NCI-H446 treated with DMSO at 0.1 percent for 48 hours (cell line): ENCODE results near the gene SENP5.

Source experiments
- DNase-seq: peaks from one replicate; lab custom pipeline; 2025; lab: John Stamatoyannopoulos, UW

The SENP5 gene

GRCh38 chr3:196883361-196883760, 15.6 kb downstream of the SENP5 start:
- no peak for DNase-seq

- DNase-seq = no peak
These were observed 18.4 kb downstream of the SENP5 start for GRCh38 chr3:196886144-196886543.

- DNase-seq = no peak
These were observed 22.4 kb downstream of the SENP5 start for GRCh38 chr3:196889844-196890708.

DNA sequence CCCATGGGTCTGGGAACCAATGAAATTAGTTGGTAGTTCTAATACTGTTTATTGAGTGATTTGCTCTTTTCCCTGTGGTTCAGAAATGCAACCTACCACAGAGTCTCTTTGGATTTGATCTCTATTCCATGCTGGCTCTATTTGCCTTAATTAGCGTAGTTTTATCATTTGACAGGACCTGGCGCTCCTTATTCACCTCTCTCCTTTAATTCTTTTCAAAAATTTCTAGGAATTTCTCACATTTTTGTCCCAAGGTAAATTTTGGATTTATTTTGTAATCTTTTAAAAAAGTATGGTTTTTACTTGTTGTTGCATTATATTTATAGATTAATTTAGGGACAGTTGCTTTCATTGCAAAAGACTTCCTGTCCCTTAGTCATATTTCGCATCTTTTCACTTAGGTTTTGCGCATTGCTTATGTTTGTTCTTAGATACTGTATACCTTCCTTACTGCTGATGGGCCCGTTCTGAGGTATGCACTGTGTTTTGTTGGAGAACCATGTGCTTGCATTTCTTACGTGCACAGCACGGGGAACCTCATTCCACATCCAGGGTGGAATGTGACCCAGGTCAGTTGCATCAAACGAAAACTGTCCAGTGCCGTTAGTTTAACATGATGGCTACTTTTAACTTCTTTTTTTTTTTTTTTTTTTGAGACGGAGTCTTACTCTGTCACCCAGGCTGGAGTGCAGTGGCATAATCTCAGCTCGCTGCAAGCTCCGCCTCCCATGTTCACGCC, 27.0 kb downstream of the SENP5 start:
- no peak for DNase-seq

- no peak for DNase-seq
These were observed 28.5 kb downstream of the SENP5 start for GRCh38 chr3:196896229-196896628.

DNA sequence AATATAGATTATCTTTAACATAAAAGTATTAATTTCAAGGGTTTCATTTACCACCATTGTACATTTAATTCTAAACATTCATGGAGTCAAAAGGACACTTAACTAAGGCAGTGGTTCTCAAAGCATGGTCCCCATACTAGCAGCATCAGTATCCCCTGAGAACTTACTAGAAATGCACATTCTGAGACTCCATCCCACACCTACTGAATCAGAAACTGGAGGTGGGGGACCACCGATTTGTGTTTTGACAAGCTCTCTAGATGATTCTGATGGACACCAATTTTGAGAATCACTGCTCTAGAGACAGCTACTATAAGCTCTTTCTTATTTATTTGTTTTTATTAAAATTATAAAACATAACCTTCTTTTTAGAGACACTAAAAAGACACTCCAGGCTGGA, 34.0 kb downstream of the SENP5 start:
- no peak for DNase-seq

DNA sequence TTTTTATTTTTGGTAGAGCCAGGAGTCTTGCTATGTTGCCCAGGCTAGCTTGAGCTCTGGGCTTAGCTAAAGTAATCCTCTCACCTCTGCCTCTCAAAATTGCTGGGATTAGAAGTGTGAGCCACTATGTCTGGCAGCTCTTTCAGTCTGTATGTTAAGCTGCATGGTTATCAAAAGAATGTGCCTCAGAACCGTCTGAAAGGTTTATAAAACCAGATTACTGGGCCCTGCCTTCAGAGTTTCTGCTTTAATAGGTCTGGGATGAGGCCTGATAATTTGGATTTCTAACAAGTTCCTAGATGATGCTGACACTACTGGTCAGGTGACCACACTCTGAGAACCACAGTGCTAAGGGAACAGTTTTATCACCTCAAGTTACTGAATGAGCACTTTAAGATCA, 34.6 kb downstream of the SENP5 start:
- DNase-seq = no peak

DNA sequence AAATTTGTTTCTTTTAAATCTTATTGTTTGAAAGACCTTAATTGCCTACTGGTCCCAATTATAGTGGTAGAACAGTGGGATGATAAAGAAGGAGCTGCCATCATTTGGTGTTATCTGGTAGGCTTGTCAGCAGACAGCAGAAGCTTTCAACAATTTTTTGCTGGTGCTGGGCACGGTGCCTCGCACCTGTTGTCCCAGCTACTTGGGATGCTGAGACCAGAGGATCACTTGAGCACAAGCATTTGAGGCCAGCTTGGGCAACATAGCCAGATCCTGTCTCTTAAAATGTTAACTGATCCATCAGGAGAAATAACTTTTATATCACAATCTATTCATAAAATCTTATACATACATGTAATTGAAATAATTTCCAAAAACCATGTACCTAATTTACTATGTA, 36.0 kb downstream of the SENP5 start:
- DNase-seq = no peak

- DNase-seq = no peak
These were observed 47.1 kb downstream of the SENP5 start for GRCh38 chr3:196914866-196915265.

DNA sequence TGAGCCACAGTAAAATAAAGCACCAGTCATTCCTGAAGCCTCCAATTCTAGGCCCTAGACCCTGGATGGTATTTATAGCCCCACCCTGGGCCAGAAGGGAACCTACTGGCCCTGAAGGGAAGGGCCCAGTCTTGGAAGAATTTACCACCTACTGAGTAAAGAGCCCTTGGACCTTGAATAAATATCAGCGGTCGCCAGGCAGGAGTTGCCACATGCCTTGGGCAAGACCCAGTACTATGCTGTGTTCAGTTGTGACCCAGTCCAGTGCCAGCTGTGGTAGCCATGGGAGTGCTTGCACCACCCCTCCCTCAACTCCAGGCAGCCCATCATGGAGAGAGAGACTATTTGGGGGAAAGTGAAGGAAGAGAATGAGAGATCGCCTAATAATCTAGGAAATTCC, 47.7 kb downstream of the SENP5 start:
- DNase-seq = no peak

- no peak for DNase-seq
These were observed 48.5 kb downstream of the SENP5 start for GRCh38 chr3:196916221-196916620.

- no peak for DNase-seq
These were observed 49.3 kb downstream of the SENP5 start for GRCh38 chr3:196916995-196917394.

DNA sequence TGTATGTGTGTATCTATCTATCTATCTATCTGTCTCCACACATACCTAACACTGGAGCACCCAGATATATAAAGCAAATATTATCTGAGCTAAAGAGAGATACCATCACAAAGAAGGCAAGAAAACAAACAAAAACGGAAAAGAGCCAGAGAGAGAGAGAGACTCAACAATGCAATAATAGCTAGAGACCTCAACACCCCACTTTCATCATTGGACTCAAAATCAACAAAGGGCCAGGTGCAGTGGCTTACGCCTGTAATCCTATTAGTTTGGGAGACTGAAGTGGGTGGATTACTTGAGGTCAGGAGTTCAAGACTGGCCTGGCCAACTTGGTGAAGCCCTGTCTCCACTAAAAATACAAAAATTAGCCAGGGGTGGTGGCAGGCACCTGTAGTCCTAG, 51.2 kb downstream of the SENP5 start:
- no peak for DNase-seq

DNA sequence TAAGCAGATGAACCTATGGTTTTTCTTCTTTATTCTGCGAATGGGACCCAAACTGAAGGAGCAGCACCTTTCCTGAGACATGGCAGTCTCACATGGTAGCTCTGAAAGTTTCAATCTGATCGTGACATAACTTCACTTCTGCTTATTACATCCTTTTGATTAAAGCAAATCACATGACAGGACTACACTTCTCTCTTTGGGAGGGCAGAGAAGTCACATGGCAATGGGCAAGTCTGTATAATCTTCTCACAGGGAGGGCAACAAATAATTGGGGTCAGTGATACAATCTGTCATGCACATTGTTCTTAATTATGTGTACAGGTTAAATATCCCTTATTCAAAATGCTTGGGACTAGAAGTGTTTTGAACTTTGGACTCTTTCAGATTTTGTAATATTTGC, 53.0 kb downstream of the SENP5 start:
- no peak for DNase-seq

- no peak for DNase-seq
These were observed 60.1 kb downstream of the SENP5 start for GRCh38 chr3:196927571-196928453.

- DNase-seq = no peak
These were observed 63.4 kb downstream of the SENP5 start for GRCh38 chr3:196931157-196931556.

DNA sequence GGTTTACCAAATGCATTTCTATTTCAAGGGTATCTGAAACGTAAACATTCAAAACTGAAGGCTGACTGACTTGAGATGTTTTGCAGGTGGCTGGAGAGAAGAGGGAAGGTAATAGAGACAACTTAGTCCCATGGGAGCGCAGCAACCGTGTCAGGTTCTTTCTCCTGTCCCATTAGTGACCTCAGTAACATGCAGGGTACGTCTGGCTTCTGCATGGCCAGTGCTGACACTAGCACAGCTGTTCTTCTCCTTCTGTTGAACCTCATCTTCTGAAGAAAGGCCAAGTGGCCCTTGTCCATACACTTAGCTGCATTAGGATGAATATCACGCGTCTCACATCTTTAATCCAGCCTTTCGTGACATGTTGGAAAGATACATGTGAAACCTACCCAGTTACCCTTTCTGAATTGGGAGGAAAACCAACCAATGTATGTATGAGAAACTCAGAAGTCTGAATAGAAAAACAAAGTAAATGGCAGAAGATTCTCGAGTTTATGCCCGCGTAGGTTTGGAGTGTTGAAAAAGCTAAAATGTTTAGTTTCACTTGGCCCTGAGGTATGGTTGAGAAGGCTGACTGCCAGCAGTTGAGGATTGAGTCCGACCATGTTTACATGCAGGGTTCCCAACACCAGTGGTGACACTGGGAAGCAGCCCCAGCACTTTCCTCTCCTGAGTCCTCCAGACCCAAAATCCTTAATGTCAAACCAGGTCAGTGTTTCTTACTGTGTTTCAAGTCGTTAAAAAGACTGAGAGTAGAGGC, 64.3 kb downstream of the SENP5 start:
- no peak for DNase-seq

DNA sequence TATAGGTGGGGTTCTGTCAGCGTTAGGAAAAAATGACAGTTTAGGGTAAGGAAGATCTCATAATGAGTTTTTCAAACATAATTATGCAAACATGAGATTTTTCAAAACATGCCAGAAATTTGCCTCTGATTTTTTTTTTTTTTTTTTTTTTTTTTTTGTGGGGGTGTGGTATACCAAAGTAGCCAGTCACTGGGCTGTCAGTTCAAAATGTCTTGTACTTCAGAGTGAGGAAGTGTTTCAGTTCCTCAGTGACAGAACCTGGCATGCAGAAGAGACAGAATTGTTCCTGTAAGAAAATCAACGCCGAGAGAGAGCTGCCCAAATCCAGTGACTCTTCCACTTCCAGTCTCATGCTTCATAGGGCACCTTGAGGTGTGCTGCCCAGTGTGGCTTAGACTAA, 64.9 kb downstream of the SENP5 start:
- DNase-seq = no peak

- no peak for DNase-seq
These were observed 68.6 kb downstream of the SENP5 start for GRCh38 chr3:196936288-196936687.

- no peak for DNase-seq
These were observed 70.4 kb downstream of the SENP5 start for GRCh38 chr3:196938124-196938523.

- DNase-seq = no peak
These were observed 70.9 kb downstream of the SENP5 start for GRCh38 chr3:196938576-196938975.
